ENCODE data around the gene PNMA6F.

The PNMA6F gene

DNA sequence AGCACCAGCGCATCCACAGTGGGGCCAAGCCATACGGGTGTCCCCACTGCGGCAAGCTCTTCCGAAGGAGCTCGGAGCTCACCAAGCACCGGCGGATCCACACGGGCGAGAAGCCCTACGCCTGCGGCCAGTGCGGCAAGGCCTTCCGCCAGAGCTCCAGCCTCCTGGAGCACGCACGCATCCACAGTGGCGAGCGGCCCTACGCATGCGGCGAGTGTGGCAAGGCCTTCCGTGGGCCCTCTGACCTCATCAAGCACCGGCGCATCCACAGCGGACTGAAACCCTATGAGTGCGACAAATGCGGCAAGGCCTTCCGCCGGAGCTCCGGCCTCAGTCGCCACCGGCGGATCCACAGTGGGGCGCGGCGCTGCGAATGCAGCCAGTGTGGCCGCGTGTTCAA is 26.0 kb upstream of the PNMA6F start:
- TF ChIP-seq, protein P1, sequence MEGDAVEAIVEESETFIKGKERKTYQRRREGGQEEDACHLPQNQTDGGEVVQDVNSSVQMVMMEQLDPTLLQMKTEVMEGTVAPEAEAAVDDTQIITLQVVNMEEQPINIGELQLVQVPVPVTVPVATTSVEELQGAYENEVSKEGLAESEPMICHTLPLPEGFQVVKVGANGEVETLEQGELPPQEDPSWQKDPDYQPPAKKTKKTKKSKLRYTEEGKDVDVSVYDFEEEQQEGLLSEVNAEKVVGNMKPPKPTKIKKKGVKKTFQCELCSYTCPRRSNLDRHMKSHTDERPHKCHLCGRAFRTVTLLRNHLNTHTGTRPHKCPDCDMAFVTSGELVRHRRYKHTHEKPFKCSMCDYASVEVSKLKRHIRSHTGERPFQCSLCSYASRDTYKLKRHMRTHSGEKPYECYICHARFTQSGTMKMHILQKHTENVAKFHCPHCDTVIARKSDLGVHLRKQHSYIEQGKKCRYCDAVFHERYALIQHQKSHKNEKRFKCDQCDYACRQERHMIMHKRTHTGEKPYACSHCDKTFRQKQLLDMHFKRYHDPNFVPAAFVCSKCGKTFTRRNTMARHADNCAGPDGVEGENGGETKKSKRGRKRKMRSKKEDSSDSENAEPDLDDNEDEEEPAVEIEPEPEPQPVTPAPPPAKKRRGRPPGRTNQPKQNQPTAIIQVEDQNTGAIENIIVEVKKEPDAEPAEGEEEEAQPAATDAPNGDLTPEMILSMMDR (conservative IDR thresholded peaks at IDR 0.05; ENCODE audit: control insufficient read depth, insufficient read depth, low read depth, low read length): no peak
- no peak for DNase-seq (ENCODE audit: low read depth)
- H3K4me3 ChIP-seq (ENCODE audit: control insufficient read depth, low read depth, low read length): no peak overlapping the region

DNA sequence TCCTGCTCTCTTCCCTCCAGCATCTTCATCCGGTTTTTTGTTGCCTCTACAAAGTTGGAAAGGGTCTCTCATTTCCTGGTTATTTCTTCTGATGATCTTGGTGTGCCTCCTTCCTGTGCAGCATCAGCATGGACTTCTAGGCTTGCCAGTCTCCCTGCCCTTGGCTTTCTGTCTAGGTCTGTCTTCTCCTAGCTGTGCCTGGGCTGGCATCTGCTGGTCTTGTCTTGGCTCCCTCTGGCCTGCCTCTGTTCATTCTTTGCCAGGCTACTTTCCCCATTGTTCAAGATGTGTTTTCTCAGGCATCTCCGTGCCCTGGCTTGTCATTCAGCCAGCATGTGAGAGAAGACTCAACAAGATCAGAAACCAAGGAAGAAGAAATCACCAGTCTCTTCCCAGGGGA is 22.1 kb upstream of the PNMA6F start:
- DNase-seq (ENCODE audit: low read depth): no peak
- H3K4me3 ChIP-seq (ENCODE audit: control insufficient read depth, low read depth, low read length): no peak overlapping the region
- TF ChIP-seq, protein P1 (conservative IDR thresholded peaks at IDR 0.05; ENCODE audit: control insufficient read depth, insufficient read depth, low read depth, low read length): no peak

DNA sequence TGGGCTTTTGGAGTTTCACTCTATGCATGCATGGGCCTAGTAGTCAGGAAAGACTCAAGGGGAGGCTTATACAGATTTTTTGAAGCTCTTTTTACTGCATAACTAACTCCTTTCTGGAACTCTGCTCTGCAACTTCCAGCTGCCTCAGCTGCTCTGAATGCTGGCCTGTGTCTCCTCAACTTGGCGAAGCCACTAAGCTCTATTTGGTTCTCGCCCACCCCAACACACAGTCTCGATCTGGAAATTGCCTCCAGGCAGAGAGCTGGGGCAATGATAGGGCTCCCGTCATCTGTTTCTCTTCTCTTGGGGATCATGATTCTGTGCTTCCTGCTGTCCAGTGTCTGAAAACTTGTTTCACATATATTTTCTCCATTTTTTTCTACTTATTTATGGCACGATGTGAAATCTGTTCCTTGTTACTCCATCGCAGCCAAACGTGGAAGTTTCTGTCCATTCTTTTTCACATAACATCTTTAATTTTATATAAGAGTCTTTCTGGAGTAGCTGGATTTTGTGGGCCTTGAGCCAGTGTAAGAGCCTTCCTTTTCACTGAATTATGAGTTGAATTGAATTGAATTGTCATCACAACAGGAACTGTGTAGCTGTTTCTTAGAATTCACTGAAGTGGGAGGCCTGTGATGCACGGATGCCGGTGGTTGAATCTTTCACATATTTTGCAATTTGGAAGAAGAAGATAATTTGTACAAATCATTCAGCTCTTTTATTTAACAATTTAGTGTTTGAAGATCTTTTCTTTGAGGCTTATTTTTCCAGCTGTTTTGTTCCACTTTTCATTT is 21.4 kb upstream of the PNMA6F start:
- TF ChIP-seq, protein P1 (conservative IDR thresholded peaks at IDR 0.05; ENCODE audit: control insufficient read depth, insufficient read depth, low read depth, low read length): no peak
- no peak overlapping the region for H3K4me3 ChIP-seq (ENCODE audit: control insufficient read depth, low read depth, low read length)
- DNase-seq (ENCODE audit: low read depth): no peak

DNA sequence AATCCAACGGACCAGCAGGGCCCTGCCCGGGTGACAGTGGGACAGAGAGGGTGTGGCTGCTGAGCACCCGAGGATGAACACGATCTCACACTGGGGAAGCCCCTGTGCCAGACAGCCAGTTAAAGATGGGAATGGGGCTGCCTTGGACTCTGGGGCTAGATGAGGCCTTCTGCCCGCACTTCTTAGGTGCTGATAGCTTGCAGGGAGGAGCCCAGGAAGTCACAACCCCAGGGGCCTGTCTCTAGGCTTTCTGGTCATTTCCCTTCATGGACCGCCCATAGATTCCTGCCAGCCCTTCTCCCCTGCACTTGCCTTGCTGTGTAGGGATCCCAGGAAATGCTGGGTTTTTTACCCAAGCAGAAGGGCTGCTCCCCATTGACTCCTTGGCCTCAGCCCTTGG is 18.5 kb upstream of the PNMA6F start:
- H3K4me3 ChIP-seq (ENCODE audit: control insufficient read depth, low read depth, low read length): no peak overlapping the region
- TF ChIP-seq, protein P1 (conservative IDR thresholded peaks at IDR 0.05; ENCODE audit: control insufficient read depth, insufficient read depth, low read depth, low read length): no peak
- no peak for DNase-seq (ENCODE audit: low read depth)

DNA sequence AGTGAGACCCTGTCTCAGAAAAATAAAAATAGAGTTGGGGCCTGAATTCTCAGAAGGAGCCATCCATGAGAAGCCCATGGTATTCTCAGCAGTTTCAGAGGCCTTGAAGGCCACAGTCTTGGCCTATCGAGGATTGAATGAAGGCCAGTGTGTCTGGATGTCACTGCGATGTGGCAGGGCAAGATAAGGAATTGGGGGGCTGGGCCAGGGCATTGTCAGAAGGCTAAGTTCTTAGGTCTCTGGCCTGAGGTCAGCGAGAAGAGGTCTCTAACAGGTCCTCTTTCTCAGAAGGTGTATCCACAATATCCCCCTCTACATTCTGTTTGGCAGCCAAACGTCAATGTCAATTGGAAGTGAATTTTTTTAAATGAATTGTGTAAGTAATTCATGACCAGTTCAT is 18.1 kb upstream of the PNMA6F start:
- no peak overlapping the region for H3K4me3 ChIP-seq (ENCODE audit: control insufficient read depth, low read depth, low read length)
- no peak for DNase-seq (ENCODE audit: low read depth)
- TF ChIP-seq, protein P1 (conservative IDR thresholded peaks at IDR 0.05; ENCODE audit: control insufficient read depth, insufficient read depth, low read depth, low read length): no peak

DNA sequence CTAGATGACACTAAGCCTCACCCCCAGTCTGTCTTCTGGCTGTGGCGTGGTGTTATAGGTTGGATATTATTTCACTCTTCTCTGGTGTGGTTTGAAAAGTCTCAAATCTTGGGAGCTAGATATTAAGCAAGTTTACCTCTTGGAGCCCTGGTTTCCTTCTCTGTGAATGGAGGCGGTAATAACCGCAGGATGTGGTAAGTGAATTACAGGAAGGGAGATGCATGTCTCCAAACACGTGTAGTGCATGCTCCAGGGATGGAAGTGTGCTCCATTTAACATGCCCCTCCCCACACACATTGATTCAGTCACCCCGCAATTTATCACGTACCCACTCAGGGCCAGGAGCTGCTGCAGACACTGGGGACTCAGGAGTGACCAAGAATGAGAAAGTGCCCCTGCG is 17.3 kb upstream of the PNMA6F start:
- DNase-seq (ENCODE audit: low read depth): no peak
- no peak overlapping the region for H3K4me3 ChIP-seq (ENCODE audit: control insufficient read depth, low read depth, low read length)
- TF ChIP-seq, protein P1 (conservative IDR thresholded peaks at IDR 0.05; ENCODE audit: control insufficient read depth, insufficient read depth, low read depth, low read length): no peak

Measured in fibroblast of mammary gland (primary cell).